B cell (primary cell): Measurements from ENCODE around the gene RAD54L2.
"Not testable (repeated sequence)": the region's sequence is repeated elsewhere in the genome, so short reads cannot be mapped to it uniquely, and the experiment has no call there.

Source experiments
- CTCF ChIP-seq: fragments of 200-600 bp; IDR thresholded peaks from one replicate; pipeline ENCODE4 v1.8.0; 2022; ENCODE audit warnings: antibody characterized with exemption, mild to moderate bottlenecking
- EZH2 ChIP-seq: IDR thresholded peaks from 2 replicates; pipeline ENCODE4 v1.6.1; 2012; ENCODE audit warnings: borderline replicate concordance, low read depth, mild to moderate bottlenecking, moderate library complexity, low read length; ENCODE audit not compliant: insufficient read depth, poor library complexity, severe bottlenecking

GRCh38 chr3:51537631-51538030, 888 bp upstream of the RAD54L2 start:
- not testable (repeated sequence) for TF ChIP-seq CTCF, EZH2
